WTC11 (cell line): Measurements from ENCODE around the gene RRP12. TPM values are rescaled to one million over a fixed set of nuclear protein-coding genes. Genes with fewer than 3 reads are reported as not detected.

ENCODE experiments used
- ATAC-seq: fragments of 200-7000 bp; cut with Tn5 transposase; 2 replicates; pipeline ENCODE4 v1.10.0; 2021; ENCODE audit warnings: mild to moderate bottlenecking, moderate library complexity
- CTCF ChIA-PET: fragments of 300-600 bp; sonication (Branson Sonifier 250); formaldehyde crosslinking; loops from one replicate; lab custom pipeline; 2021; ENCODE audit warnings: antibody characterized with exemption; lab: Charles Lee
- POLR2A ChIA-PET: fragments of 350-600 bp; sonication (Branson Sonifier 250); formaldehyde crosslinking; loops from one replicate; lab custom pipeline; 2021; ENCODE audit warnings: antibody characterized with exemption; lab: Charles Lee
- DNase-seq: peaks from one replicate; pipeline ENCODE4 v3.0.0; 2021; ENCODE audit warnings: low spot score
- H3K27ac Mint-ChIP-seq: 2 replicates; pipeline ENCODE4 v1.8.0; 2021; ENCODE audit warnings: mixed read lengths
- H3K27me3 Mint-ChIP-seq: 2 replicates; pipeline ENCODE4 v1.8.0; 2021; ENCODE audit warnings: low read depth, mild to moderate bottlenecking, moderate library complexity, mixed read lengths
- H3K36me3 Mint-ChIP-seq: 2 replicates; pipeline ENCODE4 v1.8.0; 2021; ENCODE audit warnings: mixed read lengths
- H3K4me1 Mint-ChIP-seq: 2 replicates; pipeline ENCODE4 v1.8.0; 2022; ENCODE audit warnings: mixed read lengths
- H3K4me3 Mint-ChIP-seq: 2 replicates; pipeline ENCODE4 v1.8.0; 2021; ENCODE audit warnings: mild to moderate bottlenecking, moderate library complexity, mixed read lengths
- H3K9me3 Mint-ChIP-seq: 2 replicates; pipeline ENCODE4 v1.8.0; 2021; ENCODE audit warnings: mixed read lengths
- CBFB ChIP-seq: sonication (generic); formaldehyde crosslinking; IDR thresholded peaks from 2 replicates; pipeline ENCODE4 v1.8.1; 2022; ENCODE audit warnings: mild to moderate bottlenecking, low read depth, missing genetic modification reagents
- EMX1 ChIP-seq: fragments of 250-450 bp; sonication (Bioruptor Pico); IDR thresholded peaks from 2 replicates; pipeline ENCODE4 v1.8.0; 2021; ENCODE audit warnings: mild to moderate bottlenecking
- MYBL2 ChIP-seq: sonication (generic); formaldehyde crosslinking; IDR thresholded peaks from 2 replicates; pipeline ENCODE4 v1.8.1; 2023; ENCODE audit warnings: mild to moderate bottlenecking, moderate library complexity, missing genetic modification reagents
- NFYB ChIP-seq: sonication (generic); formaldehyde crosslinking; conservative IDR thresholded peaks from 2 replicates; pipeline ENCODE4 v1.8.0; 2022; ENCODE audit warnings: low read depth, missing genetic modification reagents
- OVOL2 ChIP-seq: fragments of 250-450 bp; sonication (Bioruptor Pico); IDR thresholded peaks from 2 replicates; pipeline ENCODE4 v1.9.0; 2021; ENCODE audit warnings: mild to moderate bottlenecking, borderline replicate concordance
- ZNF263 ChIP-seq: sonication (generic); formaldehyde crosslinking; IDR thresholded peaks from 2 replicates; pipeline ENCODE4 v1.8.1; 2022; ENCODE audit warnings: low read depth, mild to moderate bottlenecking, moderate library complexity, missing genetic modification reagents
- total RNA-seq: library from RNA; stranded (reverse); gene quantifications from 3 replicates; pipeline ENCODE4 v1.2.3, GENCODE V29; 2021
- TF ChIP-seq, protein P1 (sequence below): sonication (generic); formaldehyde crosslinking; IDR thresholded peaks from 2 replicates; pipeline ENCODE4 v1.8.0; 2023; ENCODE audit warnings: missing genetic modification reagents, mild to moderate bottlenecking, borderline replicate concordance
- TF ChIP-seq, protein P2 (sequence below): fragments of 250-450 bp; sonication (Bioruptor Pico); conservative IDR thresholded peaks from 2 replicates; pipeline ENCODE4 v1.9.0; 2021; ENCODE audit warnings: mild to moderate bottlenecking
- TF ChIP-seq, protein P3 (sequence below): sonication (generic); formaldehyde crosslinking; IDR thresholded peaks from 2 replicates; pipeline ENCODE4 v1.8.1; 2022; ENCODE audit warnings: low read depth, mild to moderate bottlenecking, moderate library complexity, missing genetic modification reagents, borderline replicate concordance
- TF ChIP-seq, protein P4 (sequence below): sonication (generic); formaldehyde crosslinking; IDR thresholded peaks from 2 replicates; pipeline ENCODE4 v1.8.1; 2023; ENCODE audit warnings: mild to moderate bottlenecking, missing genetic modification reagents
- TF ChIP-seq, protein P5 (sequence below): sonication (generic); formaldehyde crosslinking; IDR thresholded peaks from 2 replicates; pipeline ENCODE4 v1.8.1; 2022; ENCODE audit warnings: missing genetic modification reagents, borderline replicate concordance
- TF ChIP-seq, protein P6 (sequence below): sonication (generic); formaldehyde crosslinking; IDR thresholded peaks from 2 replicates; pipeline ENCODE4 v1.8.0; 2022; ENCODE audit warnings: mild to moderate bottlenecking, missing genetic modification reagents
- TF ChIP-seq, protein P7 (sequence below): fragments of 250-450 bp; sonication (Bioruptor Pico); IDR thresholded peaks from 2 replicates; pipeline ENCODE4 v2.1.2; 2022; ENCODE audit warnings: mild to moderate bottlenecking, moderate library complexity

The RRP12 gene
- total RNA-seq, 1 experiment from 2014 or later, result 56.6 TPM

DNA sequence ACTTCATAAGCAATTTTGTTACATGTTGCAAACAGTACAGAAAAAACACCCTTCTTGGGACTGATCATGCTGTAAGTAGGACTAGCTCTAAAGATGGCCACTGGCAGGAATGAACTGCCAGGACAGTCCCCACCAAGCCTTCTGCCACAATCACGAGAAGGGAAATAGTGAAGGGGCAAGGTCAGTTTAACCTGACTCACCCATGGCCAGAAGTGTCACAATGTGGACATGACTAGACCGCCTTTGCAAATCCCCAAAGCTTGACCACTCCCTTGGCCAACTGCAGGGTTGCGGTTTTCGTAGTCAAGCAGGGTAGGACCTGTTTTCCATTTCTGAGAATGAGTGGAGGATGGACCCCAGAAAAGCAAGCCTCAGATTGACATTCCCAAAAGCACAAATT is 47.2 kb downstream of the RRP12 start (continued):
- TF ChIP-seq, protein P1, sequence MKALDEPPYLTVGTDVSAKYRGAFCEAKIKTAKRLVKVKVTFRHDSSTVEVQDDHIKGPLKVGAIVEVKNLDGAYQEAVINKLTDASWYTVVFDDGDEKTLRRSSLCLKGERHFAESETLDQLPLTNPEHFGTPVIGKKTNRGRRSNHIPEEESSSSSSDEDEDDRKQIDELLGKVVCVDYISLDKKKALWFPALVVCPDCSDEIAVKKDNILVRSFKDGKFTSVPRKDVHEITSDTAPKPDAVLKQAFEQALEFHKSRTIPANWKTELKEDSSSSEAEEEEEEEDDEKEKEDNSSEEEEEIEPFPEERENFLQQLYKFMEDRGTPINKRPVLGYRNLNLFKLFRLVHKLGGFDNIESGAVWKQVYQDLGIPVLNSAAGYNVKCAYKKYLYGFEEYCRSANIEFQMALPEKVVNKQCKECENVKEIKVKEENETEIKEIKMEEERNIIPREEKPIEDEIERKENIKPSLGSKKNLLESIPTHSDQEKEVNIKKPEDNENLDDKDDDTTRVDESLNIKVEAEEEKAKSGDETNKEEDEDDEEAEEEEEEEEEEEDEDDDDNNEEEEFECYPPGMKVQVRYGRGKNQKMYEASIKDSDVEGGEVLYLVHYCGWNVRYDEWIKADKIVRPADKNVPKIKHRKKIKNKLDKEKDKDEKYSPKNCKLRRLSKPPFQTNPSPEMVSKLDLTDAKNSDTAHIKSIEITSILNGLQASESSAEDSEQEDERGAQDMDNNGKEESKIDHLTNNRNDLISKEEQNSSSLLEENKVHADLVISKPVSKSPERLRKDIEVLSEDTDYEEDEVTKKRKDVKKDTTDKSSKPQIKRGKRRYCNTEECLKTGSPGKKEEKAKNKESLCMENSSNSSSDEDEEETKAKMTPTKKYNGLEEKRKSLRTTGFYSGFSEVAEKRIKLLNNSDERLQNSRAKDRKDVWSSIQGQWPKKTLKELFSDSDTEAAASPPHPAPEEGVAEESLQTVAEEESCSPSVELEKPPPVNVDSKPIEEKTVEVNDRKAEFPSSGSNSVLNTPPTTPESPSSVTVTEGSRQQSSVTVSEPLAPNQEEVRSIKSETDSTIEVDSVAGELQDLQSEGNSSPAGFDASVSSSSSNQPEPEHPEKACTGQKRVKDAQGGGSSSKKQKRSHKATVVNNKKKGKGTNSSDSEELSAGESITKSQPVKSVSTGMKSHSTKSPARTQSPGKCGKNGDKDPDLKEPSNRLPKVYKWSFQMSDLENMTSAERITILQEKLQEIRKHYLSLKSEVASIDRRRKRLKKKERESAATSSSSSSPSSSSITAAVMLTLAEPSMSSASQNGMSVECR (CRISPR knock-in tag), result no peak
- TF ChIP-seq, protein P2, sequence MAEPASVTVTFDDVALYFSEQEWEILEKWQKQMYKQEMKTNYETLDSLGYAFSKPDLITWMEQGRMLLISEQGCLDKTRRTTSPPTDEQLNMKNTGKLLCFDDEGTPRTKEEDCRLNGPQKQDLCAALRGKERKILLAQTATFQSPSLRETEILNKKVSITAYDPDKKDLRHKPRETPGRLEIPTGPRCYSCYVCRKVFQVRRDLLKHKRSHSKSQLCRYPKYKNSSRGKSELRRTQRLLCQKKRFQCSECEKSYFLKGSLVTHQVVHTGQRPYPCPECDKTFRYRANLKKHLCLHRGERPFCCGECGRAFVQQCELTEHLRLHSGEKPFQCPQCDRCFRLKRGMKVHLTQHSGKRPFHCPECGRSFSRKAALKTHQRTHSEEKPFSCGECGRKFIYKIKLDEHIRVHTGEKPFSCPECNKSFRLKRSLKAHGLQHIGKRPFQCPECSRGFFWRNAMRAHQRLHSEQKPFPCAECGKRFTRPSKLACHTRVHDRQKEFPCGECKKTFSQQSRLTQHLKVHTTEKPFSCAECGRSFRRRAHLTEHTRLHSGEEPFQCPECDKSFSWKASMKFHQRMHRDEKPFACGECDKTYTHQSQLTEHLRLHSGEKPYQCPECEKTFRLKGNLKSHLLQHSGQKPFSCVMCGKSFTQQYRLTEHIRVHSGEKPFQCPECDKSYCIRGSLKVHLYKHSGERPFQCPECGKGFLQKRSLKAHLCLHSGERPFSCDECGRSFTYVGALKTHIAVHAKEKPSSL (CRISPR knock-in tag), result no peak
- TF ChIP-seq, protein P3, sequence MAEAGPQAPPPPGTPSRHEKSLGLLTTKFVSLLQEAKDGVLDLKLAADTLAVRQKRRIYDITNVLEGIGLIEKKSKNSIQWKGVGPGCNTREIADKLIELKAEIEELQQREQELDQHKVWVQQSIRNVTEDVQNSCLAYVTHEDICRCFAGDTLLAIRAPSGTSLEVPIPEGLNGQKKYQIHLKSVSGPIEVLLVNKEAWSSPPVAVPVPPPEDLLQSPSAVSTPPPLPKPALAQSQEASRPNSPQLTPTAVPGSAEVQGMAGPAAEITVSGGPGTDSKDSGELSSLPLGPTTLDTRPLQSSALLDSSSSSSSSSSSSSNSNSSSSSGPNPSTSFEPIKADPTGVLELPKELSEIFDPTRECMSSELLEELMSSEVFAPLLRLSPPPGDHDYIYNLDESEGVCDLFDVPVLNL (CRISPR knock-in tag), result no peak
- TF ChIP-seq MYBL2 (CRISPR knock-in tag), result no peak
- TF ChIP-seq ZNF263, result no peak
- TF ChIP-seq EMX1 (CRISPR knock-in tag), result no peak
- no peak for TF ChIP-seq NFYB (CRISPR knock-in tag)
- no peak for TF ChIP-seq CBFB (CRISPR knock-in tag)

DNA sequence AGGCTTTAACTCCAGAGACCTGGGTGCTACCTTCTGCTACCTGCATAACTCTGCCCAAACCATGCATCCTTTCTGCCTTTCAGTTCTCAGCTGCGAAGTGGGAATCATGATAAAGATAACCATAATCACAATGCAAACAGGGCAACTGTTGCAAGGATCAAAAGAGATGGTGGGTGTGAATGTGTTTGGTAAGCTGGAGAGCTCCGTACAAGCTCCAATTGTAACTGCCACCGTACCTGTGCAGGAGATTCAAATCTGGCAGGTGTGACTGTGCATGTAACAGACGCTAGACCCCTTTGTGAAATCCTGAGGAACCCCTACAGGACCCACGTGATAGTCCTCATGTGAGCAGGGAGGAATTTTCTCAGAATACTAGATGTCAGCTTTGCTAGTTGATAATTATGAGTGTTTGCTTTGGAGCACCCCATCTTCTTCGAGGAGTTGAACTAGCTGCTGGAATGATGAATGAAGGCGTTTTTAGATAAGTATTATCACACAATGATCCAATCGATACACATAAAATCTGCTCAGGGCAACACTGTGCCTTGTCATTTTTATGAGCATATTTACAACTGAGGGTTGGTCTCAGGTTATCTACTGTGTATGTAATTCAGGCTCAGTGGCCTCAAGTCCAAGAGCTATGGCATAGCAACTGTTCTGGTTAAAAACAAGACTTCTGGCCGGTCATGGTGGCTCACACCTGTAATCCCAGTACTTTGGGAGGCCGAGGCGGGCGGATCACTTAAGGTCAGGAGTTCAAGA is 51.2 kb downstream of the RRP12 start:
- POLR2A ChIA-PET, result no interaction called here
- Mint-ChIP-seq H3K36me3 (no peaks in the 10 kb centered on the region), H3K9me3 (no peaks in the 10 kb centered on the region), H3K4me3 (no peak overlapping the region), H3K27me3 (no peaks in the 10 kb centered on the region), H3K27ac (no peak overlapping the region; the same call in 1 of the 2 replicates), H3K4me1 (peaks cover 4% of the 10 kb centered on the region; the same call in 1 of the 2 replicates)
- TF ChIP-seq, protein P4, sequence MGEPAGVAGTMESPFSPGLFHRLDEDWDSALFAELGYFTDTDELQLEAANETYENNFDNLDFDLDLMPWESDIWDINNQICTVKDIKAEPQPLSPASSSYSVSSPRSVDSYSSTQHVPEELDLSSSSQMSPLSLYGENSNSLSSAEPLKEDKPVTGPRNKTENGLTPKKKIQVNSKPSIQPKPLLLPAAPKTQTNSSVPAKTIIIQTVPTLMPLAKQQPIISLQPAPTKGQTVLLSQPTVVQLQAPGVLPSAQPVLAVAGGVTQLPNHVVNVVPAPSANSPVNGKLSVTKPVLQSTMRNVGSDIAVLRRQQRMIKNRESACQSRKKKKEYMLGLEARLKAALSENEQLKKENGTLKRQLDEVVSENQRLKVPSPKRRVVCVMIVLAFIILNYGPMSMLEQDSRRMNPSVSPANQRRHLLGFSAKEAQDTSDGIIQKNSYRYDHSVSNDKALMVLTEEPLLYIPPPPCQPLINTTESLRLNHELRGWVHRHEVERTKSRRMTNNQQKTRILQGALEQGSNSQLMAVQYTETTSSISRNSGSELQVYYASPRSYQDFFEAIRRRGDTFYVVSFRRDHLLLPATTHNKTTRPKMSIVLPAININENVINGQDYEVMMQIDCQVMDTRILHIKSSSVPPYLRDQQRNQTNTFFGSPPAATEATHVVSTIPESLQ, result no peak
- TF ChIP-seq, protein P3 (CRISPR knock-in tag), result no peak
- TF ChIP-seq, protein P5, sequence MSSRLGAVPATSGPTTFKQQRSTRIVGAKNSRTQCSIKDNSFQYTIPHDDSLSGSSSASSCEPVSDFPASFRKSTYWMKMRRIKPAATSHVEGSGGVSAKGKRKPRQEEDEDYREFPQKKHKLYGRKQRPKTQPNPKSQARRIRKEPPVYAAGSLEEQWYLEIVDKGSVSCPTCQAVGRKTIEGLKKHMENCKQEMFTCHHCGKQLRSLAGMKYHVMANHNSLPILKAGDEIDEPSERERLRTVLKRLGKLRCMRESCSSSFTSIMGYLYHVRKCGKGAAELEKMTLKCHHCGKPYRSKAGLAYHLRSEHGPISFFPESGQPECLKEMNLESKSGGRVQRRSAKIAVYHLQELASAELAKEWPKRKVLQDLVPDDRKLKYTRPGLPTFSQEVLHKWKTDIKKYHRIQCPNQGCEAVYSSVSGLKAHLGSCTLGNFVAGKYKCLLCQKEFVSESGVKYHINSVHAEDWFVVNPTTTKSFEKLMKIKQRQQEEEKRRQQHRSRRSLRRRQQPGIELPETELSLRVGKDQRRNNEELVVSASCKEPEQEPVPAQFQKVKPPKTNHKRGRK, result no peak
- TF ChIP-seq, protein P6, sequence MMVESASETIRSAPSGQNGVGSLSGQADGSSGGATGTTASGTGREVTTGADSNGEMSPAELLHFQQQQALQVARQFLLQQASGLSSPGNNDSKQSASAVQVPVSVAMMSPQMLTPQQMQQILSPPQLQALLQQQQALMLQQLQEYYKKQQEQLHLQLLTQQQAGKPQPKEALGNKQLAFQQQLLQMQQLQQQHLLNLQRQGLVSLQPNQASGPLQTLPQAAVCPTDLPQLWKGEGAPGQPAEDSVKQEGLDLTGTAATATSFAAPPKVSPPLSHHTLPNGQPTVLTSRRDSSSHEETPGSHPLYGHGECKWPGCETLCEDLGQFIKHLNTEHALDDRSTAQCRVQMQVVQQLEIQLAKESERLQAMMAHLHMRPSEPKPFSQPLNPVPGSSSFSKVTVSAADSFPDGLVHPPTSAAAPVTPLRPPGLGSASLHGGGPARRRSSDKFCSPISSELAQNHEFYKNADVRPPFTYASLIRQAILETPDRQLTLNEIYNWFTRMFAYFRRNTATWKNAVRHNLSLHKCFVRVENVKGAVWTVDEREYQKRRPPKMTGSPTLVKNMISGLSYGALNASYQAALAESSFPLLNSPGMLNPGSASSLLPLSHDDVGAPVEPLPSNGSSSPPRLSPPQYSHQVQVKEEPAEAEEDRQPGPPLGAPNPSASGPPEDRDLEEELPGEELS (CRISPR knock-in tag), result no peak
- no peak for TF ChIP-seq OVOL2 (CRISPR knock-in tag)
- TF ChIP-seq, protein P7, sequence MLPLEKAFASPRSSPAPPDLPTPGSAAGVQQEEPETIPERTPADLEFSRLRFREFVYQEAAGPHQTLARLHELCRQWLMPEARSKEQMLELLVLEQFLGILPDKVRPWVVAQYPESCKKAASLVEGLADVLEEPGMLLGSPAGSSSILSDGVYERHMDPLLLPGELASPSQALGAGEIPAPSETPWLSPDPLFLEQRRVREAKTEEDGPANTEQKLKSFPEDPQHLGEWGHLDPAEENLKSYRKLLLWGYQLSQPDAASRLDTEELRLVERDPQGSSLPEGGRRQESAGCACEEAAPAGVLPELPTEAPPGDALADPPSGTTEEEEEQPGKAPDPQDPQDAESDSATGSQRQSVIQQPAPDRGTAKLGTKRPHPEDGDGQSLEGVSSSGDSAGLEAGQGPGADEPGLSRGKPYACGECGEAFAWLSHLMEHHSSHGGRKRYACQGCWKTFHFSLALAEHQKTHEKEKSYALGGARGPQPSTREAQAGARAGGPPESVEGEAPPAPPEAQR (CRISPR knock-in tag), result no peak
- CTCF ChIA-PET, result interaction anchor here (1.0 to 1.5 kb wide), 2 partner anchors 15 to 277 kb away, joined by 5 read pairs; no protein-coding TSS in a partner anchor
- ATAC-seq (no peak), DNase-seq (no peak)
